C4-2B (cell line): ENCODE data around the gene FCRL2.

Experiments
- ZFX ChIP-seq: fragments of 450-650 bp; IDR thresholded peaks from 2 replicates; pipeline ENCODE4 v1.6.1; 2017
- TF ChIP-seq, protein P1 (sequence below): fragments of 450-650 bp; conservative IDR thresholded peaks from 2 replicates; pipeline ENCODE4 v1.5.1; 2017; ENCODE audit warnings: mild to moderate bottlenecking

DNA sequence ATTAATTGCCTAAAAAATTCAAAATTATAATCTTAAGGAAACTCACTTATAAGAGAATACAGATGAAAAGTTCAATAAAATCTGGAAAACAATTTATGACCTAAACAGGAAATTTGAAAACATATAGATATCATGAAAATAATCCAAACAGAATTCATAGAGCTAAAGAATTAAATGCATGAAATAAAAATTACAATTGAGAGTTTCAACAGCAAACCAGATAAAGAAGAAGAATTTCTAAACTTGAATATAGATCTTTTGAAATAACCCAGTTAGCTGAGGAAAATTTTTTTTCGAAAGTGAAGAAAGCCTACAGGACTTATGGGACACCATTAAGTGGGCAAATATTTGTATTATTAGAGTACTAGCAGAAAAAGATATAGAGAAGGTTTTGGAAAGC, 36.3 kb upstream of the FCRL2 start:
- TF ChIP-seq, protein P1, sequence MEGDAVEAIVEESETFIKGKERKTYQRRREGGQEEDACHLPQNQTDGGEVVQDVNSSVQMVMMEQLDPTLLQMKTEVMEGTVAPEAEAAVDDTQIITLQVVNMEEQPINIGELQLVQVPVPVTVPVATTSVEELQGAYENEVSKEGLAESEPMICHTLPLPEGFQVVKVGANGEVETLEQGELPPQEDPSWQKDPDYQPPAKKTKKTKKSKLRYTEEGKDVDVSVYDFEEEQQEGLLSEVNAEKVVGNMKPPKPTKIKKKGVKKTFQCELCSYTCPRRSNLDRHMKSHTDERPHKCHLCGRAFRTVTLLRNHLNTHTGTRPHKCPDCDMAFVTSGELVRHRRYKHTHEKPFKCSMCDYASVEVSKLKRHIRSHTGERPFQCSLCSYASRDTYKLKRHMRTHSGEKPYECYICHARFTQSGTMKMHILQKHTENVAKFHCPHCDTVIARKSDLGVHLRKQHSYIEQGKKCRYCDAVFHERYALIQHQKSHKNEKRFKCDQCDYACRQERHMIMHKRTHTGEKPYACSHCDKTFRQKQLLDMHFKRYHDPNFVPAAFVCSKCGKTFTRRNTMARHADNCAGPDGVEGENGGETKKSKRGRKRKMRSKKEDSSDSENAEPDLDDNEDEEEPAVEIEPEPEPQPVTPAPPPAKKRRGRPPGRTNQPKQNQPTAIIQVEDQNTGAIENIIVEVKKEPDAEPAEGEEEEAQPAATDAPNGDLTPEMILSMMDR, result no peak
- no peak for TF ChIP-seq ZFX
